Keratinocyte (primary cell): ENCODE results near the gene TSPAN1. TPM values are rescaled to one million over a fixed set of nuclear protein-coding genes. Genes with fewer than 3 reads are reported as not detected.

Source experiments
- DNase-seq: peaks from one replicate; pipeline ENCODE4 v3.0.0-alpha.2; 2011; ENCODE audit warnings: low read depth, missing footprints, low spot score
- FAIRE-seq: peaks from 2 replicates; lab custom pipeline; 2011; peaks lifted over from hg19 to GRCh38; lab: Jason Lieb, UNC
- H2AFZ ChIP-seq: 2 replicates; pipeline ENCODE4 v1.6.0; 2012; ENCODE audit warnings: low read length, control low read depth, inconsistent platforms; ENCODE audit not compliant: control insufficient read depth
- H3K27ac ChIP-seq: 2 replicates; pipeline ENCODE4 v1.5.1; 2011; ENCODE audit warnings: low read length; ENCODE audit not compliant: control insufficient read depth, insufficient read depth
- H3K27me3 ChIP-seq: 3 replicates; pipeline ENCODE4 v1.6.0; 2011; ENCODE audit warnings: low read length; ENCODE audit not compliant: control insufficient read depth, insufficient read depth; ENCODE audit errors: extremely low read depth
- H3K36me3 ChIP-seq, 2 experiments: 2 replicates in 1 of 2; 3 replicates in 1 of 2; pipeline ENCODE4 v1.5.1; 2011; ENCODE audit warnings: low read length in 2 of 2, mild to moderate bottlenecking in 1 of 2; ENCODE audit not compliant: control insufficient read depth in 2 of 2, insufficient read depth in 2 of 2; ENCODE audit errors: extremely low read depth in 1 of 2
- H3K4me1 ChIP-seq: 3 replicates; pipeline ENCODE4 v1.5.1; 2011; ENCODE audit warnings: low read length; ENCODE audit not compliant: control insufficient read depth, insufficient read depth; ENCODE audit errors: extremely low read depth
- H3K4me2 ChIP-seq: 3 replicates; pipeline ENCODE4 v1.6.0; 2011; ENCODE audit warnings: low read depth, low read length; ENCODE audit not compliant: control insufficient read depth, insufficient read depth; ENCODE audit errors: extremely low read depth
- H3K4me3 ChIP-seq, 3 experiments: fragments of 200-600 bp in 1 of 3; sonication (generic) in 1 of 3; 2 replicates in 2 of 3; 3 replicates in 1 of 3; pipeline ENCODE4 v1.5.1; 2011 to 2016; ENCODE audit warnings: low read length in 3 of 3, mild to moderate bottlenecking in 3 of 3, control low read depth in 2 of 3, inconsistent platforms in 1 of 3, low read depth in 1 of 3, mixed read lengths in 1 of 3, mixed run types in 1 of 3, moderate library complexity in 1 of 3; ENCODE audit not compliant: control insufficient read depth in 2 of 3, insufficient read depth in 2 of 3; ENCODE audit errors: extremely low read depth in 1 of 3
- H3K79me2 ChIP-seq: 2 replicates; pipeline ENCODE4 v1.6.0; 2012; ENCODE audit warnings: low read length; ENCODE audit not compliant: control insufficient read depth, insufficient read depth
- H3K9ac ChIP-seq: 3 replicates; pipeline ENCODE4 v1.6.0; 2011; ENCODE audit warnings: low read length; ENCODE audit not compliant: control insufficient read depth, insufficient read depth; ENCODE audit errors: extremely low read depth
- H3K9me1 ChIP-seq: 3 replicates; pipeline ENCODE4 v1.6.0; 2011; ENCODE audit warnings: low read length; ENCODE audit not compliant: control insufficient read depth, insufficient read depth; ENCODE audit errors: extremely low read depth
- H3K9me3 ChIP-seq: 2 replicates; pipeline ENCODE4 v1.5.1; 2012; ENCODE audit warnings: low read depth, low read length; ENCODE audit not compliant: control insufficient read depth
- H4K20me1 ChIP-seq: 3 replicates; pipeline ENCODE4 v1.6.0; 2011; ENCODE audit warnings: low read length; ENCODE audit not compliant: control insufficient read depth, insufficient read depth; ENCODE audit errors: extremely low read depth
- EZH2 ChIP-seq: IDR thresholded peaks from one replicate; pipeline ENCODE4 v1.6.1; 2012; ENCODE audit warnings: inconsistent platforms, mild to moderate bottlenecking, low read length, moderate library complexity
- dilution Hi-C: fragments of 300-500 bp; cut with MboI; formaldehyde crosslinking; loops from one replicate; pipeline ENCODE4 v1.7.0; 2020; ENCODE audit warnings: low sequenced_read_pairs; ENCODE audit not compliant: extremely low pct_ligation_motif_present
- polyA plus RNA-seq, 5 experiments: library from polyadenylated mRNA; depleted of rRNA in 3 of 5; stranded (reverse) in 3 of 5; stranded (forward) in 1 of 5; unstranded in 1 of 5; fragments of >200 nt; gene quantifications; 1 replicate in 1 of 5; 2 replicates in 3 of 5; 3 replicates in 1 of 5; pipeline versions ENCODE4 v1.2.1 to v1.2.3, GENCODE V29; 2011 to 2012; ENCODE audit warnings: missing spikeins in 2 of 5, low read depth in 1 of 5, low replicate concordance in 1 of 5
- TF ChIP-seq, protein P1 (sequence below), 3 experiments: IDR thresholded peaks in 1 of 3; conservative IDR thresholded peaks in 1 of 3; optimal IDR thresholded peaks in 1 of 3; 2 replicates in 2 of 3; 3 replicates in 1 of 3; pipeline versions ENCODE3 to v1.5.1; 2011; ENCODE audit warnings: low read length in 3 of 3, mild to moderate bottlenecking in 3 of 3, moderate library complexity in 2 of 3, control low read depth in 1 of 3, inconsistent platforms in 1 of 3; ENCODE audit not compliant: insufficient read depth in 2 of 3; ENCODE audit errors: extremely low read depth in 1 of 3

Gene TSPAN1
- polyA plus RNA-seq, 1 donor (not counting 4 experiments of a cell fraction or from before 2014, with no cell fraction given) = 312 TPM

DNA sequence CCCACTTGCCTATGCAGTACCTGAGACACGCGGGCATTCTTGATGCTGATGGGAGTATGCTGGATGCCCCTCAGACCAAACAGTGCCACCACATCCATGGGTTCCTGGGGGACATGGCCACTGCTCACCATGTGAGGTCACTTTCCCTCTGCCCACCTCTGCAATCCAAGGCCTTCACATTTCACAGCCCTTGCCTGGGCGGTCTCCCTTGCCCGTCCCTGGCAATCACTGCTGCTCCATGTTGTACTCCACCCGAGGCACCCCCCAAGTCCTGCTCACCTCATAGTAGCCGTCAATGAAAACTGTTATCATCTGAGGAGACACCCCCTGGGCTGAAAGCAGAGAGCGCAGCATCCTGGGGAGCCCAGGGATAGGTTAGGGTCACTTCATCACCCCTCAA lies 18.4 kb downstream of the TSPAN1 start:
- Histone ChIP-seq H3K4me1 (peaks cover 28% of the 10 kb centered on the region), H4K20me1 (no peaks in the 10 kb centered on the region), H3K4me3 (no peak overlapping the region), H3K27ac (no peak overlapping the region), H3K36me3 (peaks cover 15 to 30% of the 10 kb centered on the region in 2 experiments), H2AFZ (no peak overlapping the region), H3K27me3 (no peaks in the 10 kb centered on the region), H3K4me2 (no peak overlapping the region), H3K9ac (no peak overlapping the region), H3K9me1 (peaks cover 4% of the 10 kb centered on the region), H3K79me2 (peaks cover 11% of the 10 kb centered on the region), H3K9me3 (no peaks in the 10 kb centered on the region)
- DNase-seq (no peak), FAIRE-seq (no peak)
- TF ChIP-seq, protein P1, sequence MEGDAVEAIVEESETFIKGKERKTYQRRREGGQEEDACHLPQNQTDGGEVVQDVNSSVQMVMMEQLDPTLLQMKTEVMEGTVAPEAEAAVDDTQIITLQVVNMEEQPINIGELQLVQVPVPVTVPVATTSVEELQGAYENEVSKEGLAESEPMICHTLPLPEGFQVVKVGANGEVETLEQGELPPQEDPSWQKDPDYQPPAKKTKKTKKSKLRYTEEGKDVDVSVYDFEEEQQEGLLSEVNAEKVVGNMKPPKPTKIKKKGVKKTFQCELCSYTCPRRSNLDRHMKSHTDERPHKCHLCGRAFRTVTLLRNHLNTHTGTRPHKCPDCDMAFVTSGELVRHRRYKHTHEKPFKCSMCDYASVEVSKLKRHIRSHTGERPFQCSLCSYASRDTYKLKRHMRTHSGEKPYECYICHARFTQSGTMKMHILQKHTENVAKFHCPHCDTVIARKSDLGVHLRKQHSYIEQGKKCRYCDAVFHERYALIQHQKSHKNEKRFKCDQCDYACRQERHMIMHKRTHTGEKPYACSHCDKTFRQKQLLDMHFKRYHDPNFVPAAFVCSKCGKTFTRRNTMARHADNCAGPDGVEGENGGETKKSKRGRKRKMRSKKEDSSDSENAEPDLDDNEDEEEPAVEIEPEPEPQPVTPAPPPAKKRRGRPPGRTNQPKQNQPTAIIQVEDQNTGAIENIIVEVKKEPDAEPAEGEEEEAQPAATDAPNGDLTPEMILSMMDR (optimal IDR thresholded peaks at IDR 0.05 in 1 of 3, IDR thresholded peaks at IDR 0.05 in 1 of 3, conservative IDR thresholded peaks at IDR 0.05 in 1 of 3; ENCODE audit: extremely low read depth in 1 of 3, insufficient read depth in 2 of 3, low read length in 3 of 3) = no peak
- no peak for TF ChIP-seq EZH2
- dilution Hi-C loops = loop anchor here (25.0 kb wide), 1 partner anchor 156 kb away; no protein-coding TSS in a partner anchor

DNA sequence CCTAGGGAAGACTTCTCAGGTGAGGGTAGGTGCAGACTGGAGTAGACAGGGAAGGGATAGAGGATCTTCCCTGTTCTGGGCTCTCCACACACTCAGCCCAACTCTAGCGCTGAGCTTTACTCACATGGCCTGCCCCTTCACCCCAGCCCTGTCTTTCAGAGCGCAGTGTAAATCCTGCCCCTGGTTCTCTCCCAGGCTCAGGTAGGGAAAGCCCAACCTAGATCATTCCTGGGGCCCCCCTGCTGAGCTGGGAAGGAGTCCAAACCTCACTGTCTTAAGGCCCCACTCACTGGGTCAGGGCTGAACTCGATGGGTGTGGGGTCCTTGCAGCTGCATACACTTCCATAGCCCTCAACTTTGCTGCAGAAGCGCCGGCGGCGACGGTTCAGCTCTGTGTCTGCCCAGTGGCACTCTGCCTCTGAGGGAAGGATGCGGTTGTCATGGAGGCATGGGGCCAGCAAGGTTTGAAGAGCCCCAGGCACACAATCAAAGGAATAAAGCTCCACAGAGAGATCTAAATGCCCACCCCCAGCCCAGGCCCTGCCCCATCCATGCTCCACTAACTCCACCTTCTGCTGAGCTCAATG lies 19.2 kb downstream of the TSPAN1 start:
- Histone ChIP-seq H3K4me3 (no peak overlapping the region), H3K79me2 (peaks cover 11% of the 10 kb centered on the region), H3K9me1 (no peaks in the 10 kb centered on the region), H3K27ac (no peak overlapping the region), H3K9ac (no peak overlapping the region), H4K20me1 (no peaks in the 10 kb centered on the region), H3K4me2 (no peak overlapping the region), H3K4me1 (peaks cover 23% of the 10 kb centered on the region), H3K36me3 (peaks cover 15 to 24% of the 10 kb centered on the region in 2 experiments), H3K9me3 (no peaks in the 10 kb centered on the region), H2AFZ (no peak overlapping the region), H3K27me3 (no peaks in the 10 kb centered on the region)
- FAIRE-seq (no peak), DNase-seq (no peak)
- dilution Hi-C loops = loop anchor here (25.0 kb wide), 1 partner anchor 157 kb away; no protein-coding TSS in a partner anchor
- TF ChIP-seq, protein P1 (optimal IDR thresholded peaks at IDR 0.05 in 1 of 3, IDR thresholded peaks at IDR 0.05 in 1 of 3, conservative IDR thresholded peaks at IDR 0.05 in 1 of 3; ENCODE audit: extremely low read depth in 1 of 3, insufficient read depth in 2 of 3, low read length in 3 of 3) = no peak
- no peak for TF ChIP-seq EZH2
